Prostate gland (tissue), 2 donors: ENCODE measurements around the gene SLC10A3. TPM values are rescaled to one million over a fixed set of nuclear protein-coding genes. Genes with fewer than 3 reads are reported as not detected.

Experiments
- DNase-seq: peaks from one replicate; pipeline ENCODE4 v3.0.0-alpha.2; 2019; ENCODE audit warnings: low spot score
- H3K27ac ChIP-seq, 2 donors: fragments of 200-600 bp; sonication (generic); 2 replicates each; pipeline ENCODE4 v1.5.1; 2017 to 2019
- H3K27me3 ChIP-seq: fragments of 200-600 bp; sonication (generic); replicated peaks from 2 replicates; pipeline ENCODE4 v1.5.1; 2019; ENCODE audit not compliant: insufficient read depth
- H3K36me3 ChIP-seq, 2 donors: fragments of 200-600 bp; sonication (generic); 1 replicate in 1 of 2; 2 replicates in 1 of 2; pipeline versions ENCODE4 v1.5.1 to v1.8.1; 2017 to 2019
- H3K4me1 ChIP-seq: fragments of 200-600 bp; sonication (generic); replicated peaks from 2 replicates; pipeline ENCODE4 v1.5.1; 2019
- H3K4me3 ChIP-seq, 2 donors: fragments of 200-600 bp; sonication (generic); 2 replicates each; pipeline ENCODE4 v1.5.1; 2017 to 2019
- H3K9me3 ChIP-seq: fragments of 200-600 bp; sonication (generic); 2 replicates; pipeline ENCODE4 v1.5.1; 2017
- CTCF ChIP-seq, 4 experiments: fragments of 200-600 bp in 2 of 4; fragments of 450-650 bp in 2 of 4; sonication (generic) in 2 of 4; IDR thresholded peaks; 1 replicate in 3 of 4; 2 replicates in 1 of 4; pipeline ENCODE4 v1.5.1; 2016 to 2019; ENCODE audit warnings: antibody characterized with exemption in 4 of 4, mild to moderate bottlenecking in 2 of 4, moderate library complexity in 2 of 4
- POLR2A ChIP-seq: fragments of 450-650 bp; IDR thresholded peaks from one replicate; pipeline ENCODE4 v1.6.1; 2016; ENCODE audit warnings: antibody characterized with exemption, mild to moderate bottlenecking
- POLR2AphosphoS5 ChIP-seq: sonication (generic); formaldehyde crosslinking; IDR thresholded peaks from one replicate; pipeline ENCODE4 v1.6.1; 2017; ENCODE audit warnings: antibody characterized with exemption
- WGBS: methylation state at CpG from one replicate; pipeline ENCODE4 v1.1.5; 2018; 5-methylcytosine and 5-hydroxymethylcytosine counted together
- intact Hi-C: fragments of 100-400 bp; cut with DNase I; formaldehyde crosslinking; loops from one replicate; pipeline ENCODE4 v1.14.2; 2022
- total RNA-seq, 2 donors: library from RNA; depleted of rRNA; stranded (reverse); fragments of >200 nt; gene quantifications; one replicate each; pipeline ENCODE4 v1.1.0, GENCODE V29; 2016

SLC10A3 gene
- total RNA-seq, 2 donors from 2014 or later, result 28.0 to 45.6 TPM

- Histone ChIP-seq H3K4me3 (no peak overlapping the region), H3K27ac (no peak overlapping the region), H3K36me3 (no peaks in the 10 kb centered on the region), H3K27me3 (no peaks in the 10 kb centered on the region), H3K9me3 (no peaks in the 10 kb centered on the region), H3K4me1 (no peaks in the 10 kb centered on the region)
- DNase-seq, result no peak
- intact Hi-C loops, result no loop called here
- 86% methylated on average over 10 of the region's 18 CpGs for WGBS
- TF ChIP-seq POLR2AphosphoS5 (no peak), CTCF (IDR thresholded peaks at IDR 0.05) (no peak), POLR2A (no peak)
Observed at GRCh38 chrX:154469880-154470279, 20.5 kb downstream of the SLC10A3 start.

GRCh38 chrX:154469114-154469513, 21.3 kb downstream of the SLC10A3 start:
- Histone ChIP-seq H3K27me3 (no peaks in the 10 kb centered on the region), H3K36me3 (no peaks in the 10 kb centered on the region), H3K27ac (no peak overlapping the region), H3K9me3 (no peaks in the 10 kb centered on the region), H3K4me3 (no peak overlapping the region), H3K4me1 (no peaks in the 10 kb centered on the region)
- intact Hi-C loops, result no loop called here
- no peak for DNase-seq
- WGBS, result 86% methylated on average over 9 of the region's 9 CpGs
- TF ChIP-seq POLR2A, result no peak
- no peak for TF ChIP-seq POLR2AphosphoS5
- TF ChIP-seq CTCF (IDR thresholded peaks at IDR 0.05), result no peak

GRCh38 chrX:154468217-154468616, 22.2 kb downstream of the SLC10A3 start:
- DNase-seq, result no peak
- WGBS, result 89% methylated on average over 21 of the region's 23 CpGs
- no peak overlapping the region for H3K4me3 ChIP-seq
- H3K4me1 ChIP-seq, result no peaks in the 10 kb centered on the region
- H3K36me3 ChIP-seq, result no peaks in the 10 kb centered on the region
- H3K27me3 ChIP-seq, result no peaks in the 10 kb centered on the region
- TF ChIP-seq POLR2A (no peak), POLR2AphosphoS5 (no peak), CTCF (IDR thresholded peaks at IDR 0.05) (no peak)
- no peaks in the 10 kb centered on the region for H3K9me3 ChIP-seq
- no peak overlapping the region for H3K27ac ChIP-seq
- intact Hi-C loops, result no loop called here

GRCh38 chrX:154467556-154467955, 22.9 kb downstream of the SLC10A3 start:
- Histone ChIP-seq H3K4me3 (no peak overlapping the region), H3K9me3 (no peaks in the 10 kb centered on the region), H3K36me3 (no peaks in the 10 kb centered on the region), H3K27ac (no peak overlapping the region), H3K27me3 (no peaks in the 10 kb centered on the region), H3K4me1 (no peaks in the 10 kb centered on the region)
- TF ChIP-seq POLR2AphosphoS5, result no peak
- no peak for TF ChIP-seq POLR2A
- no peak for TF ChIP-seq CTCF (IDR thresholded peaks at IDR 0.05)
- WGBS, result 97% methylated on average over 12 of the region's 21 CpGs
- DNase-seq, result no peak
- intact Hi-C loops, result no loop called here

GRCh38 chrX:154466907-154467306, 23.5 kb downstream of the SLC10A3 start:
- 93% methylated on average over 7 of the region's 15 CpGs for WGBS
- Histone ChIP-seq H3K4me3 (no peak overlapping the region), H3K27ac (no peak overlapping the region), H3K9me3 (no peaks in the 10 kb centered on the region), H3K4me1 (no peaks in the 10 kb centered on the region), H3K27me3 (no peaks in the 10 kb centered on the region), H3K36me3 (no peaks in the 10 kb centered on the region)
- no peak for DNase-seq
- no peak for TF ChIP-seq CTCF (IDR thresholded peaks at IDR 0.05)
- TF ChIP-seq POLR2AphosphoS5, result no peak
- TF ChIP-seq POLR2A, result no peak
- intact Hi-C loops, result no loop called here
